Central memory CD8-positive, alpha-beta T cell (primary cell): ENCODE results near the gene CCL22.
A peak's percentile ranks its signal among the peaks of the same experiment; 100 is the strongest.

ENCODE experiments used
- ATAC-seq: fragments of 150-1000 bp; cut with Tn5 transposase; replicated peaks from 2 replicates; pipeline ENCODE4 v1.10.0; 2022; ENCODE audit warnings: mild to moderate bottlenecking, moderate FRiP score, moderate number of reproducible peaks; ENCODE audit not compliant: poor library complexity, severe bottlenecking; ENCODE audit errors: extremely low read depth
- DNase-seq, 2 donors: peaks; one replicate each; pipeline ENCODE4 v3.0.0; 2021; ENCODE audit warnings: low spot score in 2 of 2
- H3K27ac Mint-ChIP-seq: one replicate; pipeline ENCODE4 v1.8.0; 2022; ENCODE audit warnings: low read depth, mild to moderate bottlenecking, moderate library complexity, mixed read lengths
- H3K27me3 Mint-ChIP-seq: one replicate; pipeline ENCODE4 v1.8.0; 2022; ENCODE audit warnings: mixed read lengths
- H3K36me3 Mint-ChIP-seq: one replicate; pipeline ENCODE4 v1.8.0; 2022; ENCODE audit warnings: mild to moderate bottlenecking, moderate library complexity, mixed read lengths; ENCODE audit not compliant: insufficient read depth
- H3K4me1 Mint-ChIP-seq: one replicate; pipeline ENCODE4 v1.8.0; 2022; ENCODE audit warnings: mixed read lengths
- H3K4me3 Mint-ChIP-seq: one replicate; pipeline ENCODE4 v1.8.0; 2022; ENCODE audit warnings: mild to moderate bottlenecking, moderate library complexity, mixed read lengths
- H3K9me3 Mint-ChIP-seq: one replicate; pipeline ENCODE4 v1.8.0; 2022; ENCODE audit warnings: mixed read lengths

The CCL22 gene, protein sequence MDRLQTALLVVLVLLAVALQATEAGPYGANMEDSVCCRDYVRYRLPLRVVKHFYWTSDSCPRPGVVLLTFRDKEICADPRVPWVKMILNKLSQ

DNA sequence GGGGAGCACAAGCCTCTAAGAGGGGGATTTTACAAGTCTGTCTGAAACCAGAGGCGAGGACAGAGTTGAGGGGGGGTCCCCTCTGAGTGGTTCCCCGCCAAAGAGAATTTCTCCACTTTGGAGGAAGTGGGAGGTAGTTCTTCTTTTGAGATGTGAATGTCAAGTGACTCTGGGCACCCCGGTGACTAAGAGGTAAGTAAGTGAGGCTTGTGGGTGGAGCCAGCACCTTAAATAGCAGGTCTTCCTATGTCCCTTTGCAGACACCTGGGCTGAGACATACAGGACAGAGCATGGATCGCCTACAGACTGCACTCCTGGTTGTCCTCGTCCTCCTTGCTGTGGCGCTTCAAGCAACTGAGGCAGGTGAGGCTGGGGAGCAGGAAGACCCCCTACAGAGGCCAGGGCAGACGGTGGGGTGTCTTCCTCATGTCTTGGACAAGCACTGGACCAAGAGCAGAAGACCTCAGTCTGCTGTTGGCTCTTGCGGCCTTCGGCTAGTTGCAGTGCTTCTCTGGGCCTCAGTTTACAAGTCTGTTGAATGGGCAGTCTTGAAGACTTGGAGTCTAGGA, at the start of gene CCL22:
CCL22 (plus strand) TSS at position 257 of the 569 bp plus-strand sequence; CDS start at position 291, 34 bp downstream.
- no peaks in the 10 kb centered on the region for H3K9me3 Mint-ChIP-seq
- H3K27ac Mint-ChIP-seq: no peak within 1 kb of the TSS
- no peaks in the 10 kb centered on the region for H3K4me1 Mint-ChIP-seq
- H3K4me3 Mint-ChIP-seq: no peak within 1 kb of the TSS
- no peaks in the 10 kb centered on the region for H3K36me3 Mint-ChIP-seq
- peak; percentile 32 for ATAC-seq
- H3K27me3 Mint-ChIP-seq: peaks cover under 1% of the 10 kb centered on the region
- DNase-seq: no peak

DNA sequence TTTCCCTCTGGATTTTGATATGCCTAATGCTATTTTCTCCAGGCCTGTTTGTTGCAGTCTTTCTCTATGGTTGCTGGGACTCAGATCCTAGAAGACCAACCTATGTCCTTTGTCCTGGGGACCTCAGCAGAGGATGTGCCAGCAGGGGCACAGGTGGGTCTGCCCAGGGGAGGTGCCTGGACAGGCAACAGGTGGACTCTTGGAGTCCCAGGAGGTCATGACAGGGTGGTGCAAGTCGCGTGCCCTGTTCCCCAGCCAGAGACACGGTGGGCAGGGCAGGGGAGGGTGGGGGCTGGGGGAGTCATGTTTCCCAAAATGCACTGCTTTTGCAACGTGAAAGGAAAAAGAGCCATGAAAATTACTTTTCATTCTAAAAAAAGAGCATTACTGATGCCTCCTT, 47.8 kb upstream of the CCL22 start:
- DNase-seq (no peak), ATAC-seq (no peak)
- Mint-ChIP-seq H3K27me3 (peaks cover 29% of the 10 kb centered on the region), H3K4me1 (peaks cover 5% of the 10 kb centered on the region), H3K4me3 (no peak overlapping the region), H3K36me3 (peaks cover 2% of the 10 kb centered on the region), H3K9me3 (no peaks in the 10 kb centered on the region), H3K27ac (no peak overlapping the region)

DNA sequence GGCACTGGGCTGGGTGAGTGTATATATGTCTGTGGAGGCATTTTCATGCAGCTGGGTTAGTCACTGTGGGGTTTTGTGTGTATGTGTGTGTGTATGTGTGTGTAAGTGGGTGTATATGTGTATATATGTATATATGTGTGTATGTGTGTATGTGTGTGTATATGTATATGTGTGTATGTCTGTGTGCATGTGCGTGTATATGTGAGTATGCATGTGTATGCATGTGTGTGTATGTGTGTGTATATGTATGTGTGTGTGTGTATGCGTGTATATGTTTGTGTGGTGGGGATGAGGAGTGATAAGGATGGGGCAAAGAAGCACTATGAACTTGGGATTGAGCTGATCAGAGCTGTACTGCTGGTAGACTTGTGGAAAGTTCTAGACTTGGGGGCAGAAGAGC, 45.1 kb upstream of the CCL22 start:
- Mint-ChIP-seq H3K36me3 (peaks cover 2% of the 10 kb centered on the region), H3K27me3 (peaks cover 8% of the 10 kb centered on the region), H3K4me1 (peaks cover 5% of the 10 kb centered on the region), H3K9me3 (no peaks in the 10 kb centered on the region), H3K4me3 (no peak overlapping the region), H3K27ac (no peak overlapping the region)
- ATAC-seq (no peak), DNase-seq (no peak)

DNA sequence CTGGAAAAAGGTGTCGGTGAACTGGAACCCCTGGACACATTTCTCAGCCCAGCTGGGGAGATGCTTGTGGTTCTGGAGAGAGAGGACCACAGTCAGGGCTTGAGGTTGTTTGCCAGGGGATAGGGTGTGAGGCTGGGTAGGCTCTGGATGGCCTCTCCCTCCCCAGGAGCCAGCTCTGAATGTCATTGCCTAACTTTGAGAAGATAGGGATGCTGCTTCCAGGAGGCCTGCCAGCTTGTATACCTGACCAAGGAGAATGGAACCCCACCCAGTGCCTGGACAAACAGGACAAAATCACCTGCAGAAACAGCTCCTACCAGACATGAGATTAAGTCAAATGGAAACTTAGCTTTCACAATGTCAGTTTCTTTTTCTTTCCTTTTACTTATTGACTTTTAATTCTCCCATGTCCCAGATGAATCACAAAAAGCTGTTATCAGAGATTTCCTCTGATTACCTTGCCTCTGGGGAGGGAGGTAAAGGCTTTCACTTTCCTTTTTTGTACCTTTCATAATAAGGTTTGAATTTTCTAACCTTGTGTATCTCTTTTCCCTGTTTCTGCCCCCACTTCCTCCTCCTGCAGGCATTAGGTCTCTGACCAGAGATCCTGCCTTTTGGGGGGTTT, 44.3 kb upstream of the CCL22 start:
- DNase-seq (no peak), ATAC-seq (no peak)
- Mint-ChIP-seq H3K27ac (no peak overlapping the region), H3K36me3 (no peaks in the 10 kb centered on the region), H3K4me3 (no peak overlapping the region), H3K9me3 (no peaks in the 10 kb centered on the region), H3K27me3 (peaks cover 8% of the 10 kb centered on the region), H3K4me1 (peaks cover 5% of the 10 kb centered on the region)

DNA sequence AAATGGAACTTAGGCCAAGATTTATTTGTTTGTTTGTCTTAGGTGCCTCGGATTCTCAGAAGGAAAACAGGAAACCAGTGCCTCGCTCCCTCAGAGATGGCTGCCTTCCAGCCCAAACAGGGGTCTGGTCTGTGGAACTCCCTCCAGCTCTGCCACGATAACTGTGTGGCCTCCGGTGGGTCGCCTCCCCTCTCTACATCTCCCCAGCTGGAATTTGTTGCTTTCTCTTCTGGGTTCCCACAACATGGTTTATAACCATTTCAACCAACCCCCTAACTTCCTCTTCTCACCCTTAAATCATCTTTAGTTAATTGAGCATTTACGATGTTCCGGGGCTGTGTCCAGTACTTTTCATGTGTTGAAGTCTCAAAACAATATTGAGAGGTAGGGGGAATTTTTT, 43.2 kb upstream of the CCL22 start:
- H3K27me3 Mint-ChIP-seq: peaks cover 8% of the 10 kb centered on the region
- no peak for DNase-seq
- ATAC-seq: no peak
- no peaks in the 10 kb centered on the region for H3K36me3 Mint-ChIP-seq
- H3K4me3 Mint-ChIP-seq: no peak overlapping the region
- no peak overlapping the region for H3K27ac Mint-ChIP-seq
- H3K4me1 Mint-ChIP-seq: peaks cover 5% of the 10 kb centered on the region
- no peaks in the 10 kb centered on the region for H3K9me3 Mint-ChIP-seq

GRCh38 chr16:57316390-57317017, 42.1 kb upstream of the CCL22 start:
- Mint-ChIP-seq H3K27ac (no peak overlapping the region), H3K27me3 (peaks cover 8% of the 10 kb centered on the region), H3K9me3 (no peaks in the 10 kb centered on the region), H3K36me3 (no peaks in the 10 kb centered on the region), H3K4me3 (no peak overlapping the region), H3K4me1 (peaks cover 5% of the 10 kb centered on the region)
- ATAC-seq (no peak), DNase-seq (no peak)

GRCh38 chr16:57318240-57318970, 40.2 kb upstream of the CCL22 start:
- no peaks in the 10 kb centered on the region for H3K9me3 Mint-ChIP-seq
- DNase-seq (no peak), ATAC-seq (no peak)
- H3K4me1 Mint-ChIP-seq: peaks cover 5% of the 10 kb centered on the region
- no peaks in the 10 kb centered on the region for H3K36me3 Mint-ChIP-seq
- no peak overlapping the region for H3K27ac Mint-ChIP-seq
- no peaks in the 10 kb centered on the region for H3K27me3 Mint-ChIP-seq
- no peak overlapping the region for H3K4me3 Mint-ChIP-seq

DNA sequence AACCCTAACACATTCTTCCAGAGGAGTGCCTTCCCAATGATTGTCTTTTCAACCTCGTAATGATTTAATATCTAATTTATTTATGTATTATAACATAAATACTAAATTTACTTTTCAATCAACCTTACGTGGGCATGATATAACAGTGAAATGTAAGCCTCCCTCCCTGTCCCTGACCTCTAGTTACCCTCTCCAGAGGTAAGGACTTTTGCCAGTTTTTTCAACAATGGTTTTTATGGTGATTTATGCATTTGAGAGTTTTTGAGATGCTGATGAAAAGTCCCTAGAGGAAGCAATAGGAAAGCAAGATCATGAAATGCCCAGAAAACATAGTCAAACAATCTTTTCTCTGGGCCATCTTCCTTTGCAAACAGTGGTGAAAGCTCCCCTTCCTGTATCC, 38.9 kb upstream of the CCL22 start:
- peaks cover 2% of the 10 kb centered on the region for H3K4me1 Mint-ChIP-seq

DNA sequence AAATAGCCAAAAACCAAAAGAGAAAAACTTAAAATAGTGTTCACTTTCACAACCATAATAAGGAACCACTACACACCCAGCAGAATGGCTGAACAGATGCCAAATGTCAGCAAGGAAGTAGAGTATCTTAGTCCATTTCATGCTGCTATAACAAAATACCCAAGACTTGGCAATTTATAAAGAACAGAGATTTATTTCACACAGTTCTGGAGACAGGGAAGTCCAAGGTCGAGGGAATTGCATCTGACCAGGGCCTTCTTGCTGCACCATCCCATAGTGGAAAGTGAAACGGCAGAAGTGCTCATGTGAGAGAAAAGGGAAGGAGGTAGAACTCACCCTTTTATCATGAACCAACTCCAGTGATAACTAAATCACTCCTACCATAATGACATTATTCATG, 33.8 kb upstream of the CCL22 start:
- no peak overlapping the region for H3K4me3 Mint-ChIP-seq
- no peaks in the 10 kb centered on the region for H3K9me3 Mint-ChIP-seq
- H3K36me3 Mint-ChIP-seq: no peaks in the 10 kb centered on the region
- no peaks in the 10 kb centered on the region for H3K27me3 Mint-ChIP-seq
- H3K4me1 Mint-ChIP-seq: no peaks in the 10 kb centered on the region
- no peak for ATAC-seq
- DNase-seq: no peak
- no peak overlapping the region for H3K27ac Mint-ChIP-seq

More for the DNA sequence above, 38.9 kb upstream of the CCL22 start:
- DNase-seq: no peak
- Mint-ChIP-seq H3K27ac (no peak overlapping the region), H3K36me3 (no peaks in the 10 kb centered on the region), H3K27me3 (no peaks in the 10 kb centered on the region), H3K9me3 (no peaks in the 10 kb centered on the region), H3K4me3 (no peak overlapping the region)
- ATAC-seq: no peak

GRCh38 chr16:57325458-57325857, 33.1 kb upstream of the CCL22 start:
- H3K27ac Mint-ChIP-seq: no peak overlapping the region
- H3K36me3 Mint-ChIP-seq: no peaks in the 10 kb centered on the region
- H3K9me3 Mint-ChIP-seq: no peaks in the 10 kb centered on the region
- no peak overlapping the region for H3K4me3 Mint-ChIP-seq
- no peaks in the 10 kb centered on the region for H3K4me1 Mint-ChIP-seq
- ATAC-seq (no peak), DNase-seq (no peak)
- H3K27me3 Mint-ChIP-seq: peaks cover 3% of the 10 kb centered on the region

GRCh38 chr16:57329718-57330327, 28.8 kb upstream of the CCL22 start:
- peaks cover 36% of the 10 kb centered on the region for H3K27me3 Mint-ChIP-seq
- ATAC-seq (no peak), DNase-seq (no peak)
- no peaks in the 10 kb centered on the region for H3K4me1 Mint-ChIP-seq
- no peaks in the 10 kb centered on the region for H3K36me3 Mint-ChIP-seq
- no peaks in the 10 kb centered on the region for H3K9me3 Mint-ChIP-seq
- no peak overlapping the region for H3K27ac Mint-ChIP-seq
- no peak overlapping the region for H3K4me3 Mint-ChIP-seq

DNA sequence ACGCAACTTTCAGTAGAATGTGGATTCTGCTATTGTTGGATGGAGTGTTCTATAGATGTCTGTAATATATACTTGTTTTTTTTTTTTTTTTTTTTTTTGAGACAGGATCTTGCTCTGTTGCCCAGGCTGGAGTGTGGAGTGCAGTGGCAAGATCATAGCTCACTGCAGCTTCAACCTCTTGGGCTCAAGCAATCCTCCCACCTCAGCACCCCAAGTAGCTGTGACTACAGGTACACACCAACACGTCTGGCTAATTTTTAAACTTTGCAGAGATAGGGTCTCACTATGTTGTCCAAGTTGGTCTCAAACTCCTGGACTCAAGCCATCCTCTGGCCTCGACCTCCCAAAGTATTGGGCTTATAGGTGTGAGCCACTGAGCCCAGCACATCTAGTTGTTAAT, 27.2 kb upstream of the CCL22 start:
- DNase-seq (no peak), ATAC-seq (no peak)
- H3K36me3 Mint-ChIP-seq: no peaks in the 10 kb centered on the region
- H3K9me3 Mint-ChIP-seq: no peaks in the 10 kb centered on the region
- no peak overlapping the region for H3K27ac Mint-ChIP-seq
- H3K4me1 Mint-ChIP-seq: no peaks in the 10 kb centered on the region
- H3K27me3 Mint-ChIP-seq: peaks cover 52% of the 10 kb centered on the region
- no peak overlapping the region for H3K4me3 Mint-ChIP-seq
